HG02678 (cell line): ENCODE data around the gene CAV3.

Source experiments
- ATAC-seq: cut with Tn5 transposase; IDR thresholded peaks from one replicate; pipeline ENCODE4 v1.9.1; 2021; ENCODE audit warnings: mild to moderate bottlenecking, moderate library complexity; ENCODE audit not compliant: unreplicated experiment

Gene CAV3

GRCh38 chr3:8734137-8734878, 706 bp downstream of the CAV3 start:
- no peak for ATAC-seq

- no peak for ATAC-seq
Observed at GRCh38 chr3:8734908-8735307, 1.3 kb downstream of the CAV3 start.

GRCh38 chr3:8736436-8736835, 2.8 kb downstream of the CAV3 start:
- ATAC-seq: no peak

GRCh38 chr3:8737301-8737700, 3.7 kb downstream of the CAV3 start:
- ATAC-seq: no peak

- no peak for ATAC-seq
Observed at GRCh38 chr3:8737823-8738222, 4.2 kb downstream of the CAV3 start.

GRCh38 chr3:8738639-8739038, 5.0 kb downstream of the CAV3 start:
- ATAC-seq: no peak

- no peak for ATAC-seq
Observed at GRCh38 chr3:8739757-8740504, 6.3 kb downstream of the CAV3 start.

- ATAC-seq: no peak
Observed at GRCh38 chr3:8741581-8742261, 8.1 kb downstream of the CAV3 start.

GRCh38 chr3:8743021-8743601, 9.5 kb downstream of the CAV3 start:
- no peak for ATAC-seq

GRCh38 chr3:8743911-8744310, 10.3 kb downstream of the CAV3 start:
- ATAC-seq: no peak

- no peak for ATAC-seq
Observed at GRCh38 chr3:8745619-8746370, 12.2 kb downstream of the CAV3 start.

GRCh38 chr3:8746780-8747345, 13.3 kb downstream of the CAV3 start:
- no peak for ATAC-seq

GRCh38 chr3:8749316-8749715, 15.7 kb downstream of the CAV3 start:
- ATAC-seq: no peak

GRCh38 chr3:8752832-8753231, 19.2 kb downstream of the CAV3 start:
- no peak for ATAC-seq

GRCh38 chr3:8755097-8755496, 21.5 kb downstream of the CAV3 start:
- no peak for ATAC-seq

GRCh38 chr3:8755564-8756237, 22.1 kb downstream of the CAV3 start:
- ATAC-seq: no peak

GRCh38 chr3:8756671-8757070, 23.1 kb downstream of the CAV3 start:
- ATAC-seq: no peak

GRCh38 chr3:8757551-8758518, 24.2 kb downstream of the CAV3 start:
- no peak for ATAC-seq
